Peyer's patch (tissue), 4 donors: ENCODE data around the gene TM9SF4. TPM values are rescaled to one million over a fixed set of nuclear protein-coding genes. Genes with fewer than 3 reads are reported as not detected.
"Not testable (repeated sequence)": the region's sequence is repeated elsewhere in the genome, so short reads cannot be mapped to it uniquely, and the experiment has no call there.

ENCODE experiments used
- DNase-seq, 3 donors: peaks; one replicate each; pipeline ENCODE4 v3.0.0-alpha.2; 2017 to 2019
- H3K27ac ChIP-seq, 4 donors: fragments of 200-600 bp; sonication (generic); one replicate each; pipeline ENCODE4 v1.5.1; 2016 to 2019
- H3K27me3 ChIP-seq, 2 donors: fragments of 200-600 bp; sonication (generic); one replicate each; pipeline ENCODE4 v1.5.1; 2019
- H3K36me3 ChIP-seq, 3 donors: fragments of 200-600 bp; sonication (generic); one replicate each; pipeline ENCODE4 v1.5.1; 2016 to 2019
- H3K4me1 ChIP-seq, 4 donors: fragments of 200-600 bp; sonication (generic); one replicate each; pipeline ENCODE4 v1.5.1; 2016 to 2019
- H3K4me3 ChIP-seq, 4 donors: fragments of 200-600 bp; sonication (generic); 1 replicate in 3 of 4; 2 replicates in 1 of 4; pipeline ENCODE4 v1.5.1; 2016 to 2019; ENCODE audit warnings: mild to moderate bottlenecking in 1 of 4
- H3K9me3 ChIP-seq, 4 donors: fragments of 200-600 bp; sonication (generic); one replicate each; pipeline ENCODE4 v1.5.1; 2016 to 2019; ENCODE audit warnings: mild to moderate bottlenecking in 1 of 4
- POLR2A ChIP-seq, 2 donors: fragments of 450-650 bp; IDR thresholded peaks; one replicate each; pipeline ENCODE4 v1.5.1; 2017; ENCODE audit warnings: antibody characterized with exemption in 2 of 2, mild to moderate bottlenecking in 2 of 2, moderate library complexity in 2 of 2
- total RNA-seq, 4 donors: library from RNA; depleted of rRNA; stranded (reverse); fragments of >200 nt; gene quantifications; one replicate each; pipeline ENCODE4 v1.1.0, GENCODE V29; 2016
- TF ChIP-seq, protein P1 (sequence below), 6 experiments: fragments of 450-650 bp in 4 of 6; fragments of 200-600 bp in 2 of 6; sonication (generic) in 1 of 6; IDR thresholded peaks; one replicate each; pipeline ENCODE4 v1.5.1; 2017 to 2019; ENCODE audit warnings: antibody characterized with exemption in 6 of 6, mild to moderate bottlenecking in 3 of 6, moderate library complexity in 1 of 6

Gene TM9SF4
- total RNA-seq, 4 donors from 2014 or later, result 28.9 to 59.5 (median 45.5) TPM

DNA sequence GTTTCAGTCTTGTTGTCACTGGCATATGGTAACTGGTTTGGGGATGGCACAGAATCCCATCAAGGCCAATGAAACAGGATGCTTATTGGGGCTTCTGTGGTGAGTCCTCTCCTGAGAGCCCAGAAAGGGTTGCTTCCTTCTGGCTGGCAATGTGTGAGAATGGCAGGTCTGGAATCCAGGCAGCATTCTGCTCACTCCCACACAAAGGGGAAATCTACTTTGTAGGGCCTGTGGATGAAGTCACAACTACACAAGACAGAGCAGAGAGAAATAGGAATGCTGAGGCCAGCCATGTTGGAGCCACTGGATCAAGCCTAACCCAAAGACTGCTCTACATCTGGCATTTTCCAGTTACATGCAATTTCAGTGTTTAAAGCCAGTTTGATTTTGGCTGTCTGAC, 82.4 kb downstream of the TM9SF4 start:
- Histone ChIP-seq H3K9me3 (no peaks in the 10 kb centered on the region), H3K4me3 (no peak overlapping the region), H3K4me1 (peaks cover 0 to 38% (median 6%) of the 10 kb centered on the region in 4 donors), H3K36me3 (peaks cover 0 to 28% (median 0%) of the 10 kb centered on the region in 3 donors), H3K27me3 (no peaks in the 10 kb centered on the region), H3K27ac (peak overlapping the region in 1 of 4 donors; percentile 76)
- TF ChIP-seq, protein P1, sequence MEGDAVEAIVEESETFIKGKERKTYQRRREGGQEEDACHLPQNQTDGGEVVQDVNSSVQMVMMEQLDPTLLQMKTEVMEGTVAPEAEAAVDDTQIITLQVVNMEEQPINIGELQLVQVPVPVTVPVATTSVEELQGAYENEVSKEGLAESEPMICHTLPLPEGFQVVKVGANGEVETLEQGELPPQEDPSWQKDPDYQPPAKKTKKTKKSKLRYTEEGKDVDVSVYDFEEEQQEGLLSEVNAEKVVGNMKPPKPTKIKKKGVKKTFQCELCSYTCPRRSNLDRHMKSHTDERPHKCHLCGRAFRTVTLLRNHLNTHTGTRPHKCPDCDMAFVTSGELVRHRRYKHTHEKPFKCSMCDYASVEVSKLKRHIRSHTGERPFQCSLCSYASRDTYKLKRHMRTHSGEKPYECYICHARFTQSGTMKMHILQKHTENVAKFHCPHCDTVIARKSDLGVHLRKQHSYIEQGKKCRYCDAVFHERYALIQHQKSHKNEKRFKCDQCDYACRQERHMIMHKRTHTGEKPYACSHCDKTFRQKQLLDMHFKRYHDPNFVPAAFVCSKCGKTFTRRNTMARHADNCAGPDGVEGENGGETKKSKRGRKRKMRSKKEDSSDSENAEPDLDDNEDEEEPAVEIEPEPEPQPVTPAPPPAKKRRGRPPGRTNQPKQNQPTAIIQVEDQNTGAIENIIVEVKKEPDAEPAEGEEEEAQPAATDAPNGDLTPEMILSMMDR (IDR thresholded peaks at IDR 0.05), result no peak
- no peak for TF ChIP-seq POLR2A (IDR thresholded peaks at IDR 0.05)
- DNase-seq, result peak in 1 of 3 donors; percentile 25

DNA sequence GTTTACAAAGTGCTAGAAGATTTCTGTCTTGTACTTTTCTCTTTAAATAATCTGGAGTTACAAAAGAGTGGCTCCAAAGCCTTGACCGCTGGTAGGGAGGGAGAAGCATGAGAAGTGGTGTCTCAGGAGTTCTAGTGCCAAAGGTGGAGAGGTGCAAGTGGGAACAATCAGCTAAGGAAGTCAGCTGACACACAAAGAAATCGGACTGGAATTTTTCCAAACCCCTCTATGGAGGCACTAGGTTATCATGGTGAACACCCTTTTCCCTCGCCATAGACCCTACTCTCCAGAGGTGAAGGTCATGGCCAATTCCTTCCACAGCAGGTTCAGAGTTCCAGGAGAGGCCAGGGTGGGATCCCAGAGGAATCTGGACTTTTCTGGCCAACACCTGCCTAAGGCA, 83.2 kb downstream of the TM9SF4 start:
- Histone ChIP-seq H3K4me3 (no peak overlapping the region), H3K36me3 (peaks cover 0 to 36% (median 0%) of the 10 kb centered on the region in 3 donors), H3K27me3 (no peaks in the 10 kb centered on the region), H3K4me1 (peaks cover 0 to 38% (median 6%) of the 10 kb centered on the region in 4 donors), H3K9me3 (no peaks in the 10 kb centered on the region), H3K27ac (peak overlapping the region in 1 of 4 donors; percentile 17)
- TF ChIP-seq, protein P1 (IDR thresholded peaks at IDR 0.05), result no peak
- TF ChIP-seq POLR2A (IDR thresholded peaks at IDR 0.05), result no peak
- peak in 1 of 3 donors; percentile 27 for DNase-seq

DNA sequence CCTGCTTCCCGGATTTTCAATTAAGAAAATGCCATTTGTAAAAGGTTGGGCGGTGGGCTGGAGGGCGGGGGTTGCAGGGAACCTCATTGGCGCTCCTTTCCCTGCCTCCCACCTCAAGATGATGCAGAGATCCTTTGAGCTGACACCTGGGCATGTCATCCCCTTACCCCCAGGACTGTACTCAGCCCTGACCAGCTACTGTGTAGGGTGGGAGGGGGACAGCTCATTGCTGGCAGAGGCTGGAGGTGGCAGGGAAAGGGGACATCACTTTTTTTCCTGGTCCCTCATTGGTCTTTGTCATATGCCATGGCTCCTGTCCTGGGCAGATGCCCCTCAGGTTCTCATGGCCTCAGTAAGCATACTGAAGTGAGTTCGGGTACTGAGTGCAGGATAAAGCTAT, 83.8 kb downstream of the TM9SF4 start:
- Histone ChIP-seq H3K4me1 (peaks cover 0 to 35% (median 6%) of the 10 kb centered on the region in 4 donors), H3K36me3 (peaks cover 0 to 41% (median 0%) of the 10 kb centered on the region in 3 donors)
- H3K27me3 ChIP-seq, H3K27ac ChIP-seq, H3K4me3 ChIP-seq, H3K9me3 ChIP-seq: not testable (repeated sequence)
- peak in 1 of 3 donors; percentile 29 for DNase-seq

DNA sequence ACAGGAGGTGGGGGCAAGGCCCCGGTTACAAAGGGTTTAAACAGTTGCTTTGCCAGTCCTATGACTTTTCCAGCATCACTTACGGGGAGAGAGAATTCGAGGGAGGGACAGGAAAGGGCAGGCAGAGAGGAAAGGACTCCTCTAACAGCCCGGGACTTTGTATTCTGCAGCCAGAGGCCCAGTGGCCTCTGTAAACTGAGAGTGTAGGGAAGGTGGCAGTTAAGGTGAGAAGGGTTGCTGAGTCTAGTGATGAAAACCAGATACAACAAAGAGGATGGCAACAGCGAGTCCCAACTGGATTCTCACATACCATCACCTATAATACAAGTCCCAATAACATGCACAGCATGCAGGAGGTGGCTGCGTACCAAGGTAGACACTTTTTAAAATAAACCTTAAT, 84.5 kb downstream of the TM9SF4 start:
- peaks cover 0 to 29% (median 6%) of the 10 kb centered on the region in 4 donors for H3K4me1 ChIP-seq
- H3K27ac ChIP-seq, result peak overlapping the region in 1 of 4 donors; percentile 7
- TF ChIP-seq, protein P1 (IDR thresholded peaks at IDR 0.05), result no peak
- TF ChIP-seq POLR2A (IDR thresholded peaks at IDR 0.05), result no peak
- H3K4me3 ChIP-seq, result no peak overlapping the region
- peaks cover 0 to 47% (median 0%) of the 10 kb centered on the region in 3 donors for H3K36me3 ChIP-seq
- no peaks in the 10 kb centered on the region for H3K9me3 ChIP-seq
- DNase-seq, result peak in 1 of 3 donors; percentile 33
- no peaks in the 10 kb centered on the region for H3K27me3 ChIP-seq

DNA sequence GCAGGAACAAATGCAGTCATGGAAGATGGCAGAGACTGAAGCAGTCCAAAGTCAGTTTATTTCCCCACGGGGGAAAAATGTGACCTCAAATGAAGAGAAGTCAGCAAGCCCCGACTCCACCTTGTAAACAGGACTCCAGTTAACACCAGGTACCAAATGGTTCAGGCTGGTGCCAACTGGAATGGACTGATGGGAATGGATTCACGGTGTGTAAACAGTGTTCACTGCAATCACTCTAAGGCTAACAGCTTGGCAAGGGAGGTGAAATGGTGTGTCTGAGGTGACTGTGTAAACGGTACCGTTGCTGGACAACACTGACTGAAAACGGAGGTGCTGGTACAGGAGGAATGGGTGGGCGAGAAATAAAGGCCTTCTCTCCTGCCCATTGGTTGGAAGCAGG, 86.1 kb downstream of the TM9SF4 start:
- Histone ChIP-seq H3K4me1 (peaks cover 0 to 13% (median 0%) of the 10 kb centered on the region in 4 donors), H3K4me3 (no peak overlapping the region), H3K9me3 (no peaks in the 10 kb centered on the region), H3K27ac (peak overlapping the region in 1 of 4 donors; percentile 11), H3K36me3 (peaks cover 0 to 63% (median 0%) of the 10 kb centered on the region in 3 donors), H3K27me3 (no peaks in the 10 kb centered on the region)
- DNase-seq, result peak in 1 of 3 donors; percentile 40
- no peak for TF ChIP-seq POLR2A (IDR thresholded peaks at IDR 0.05)
- TF ChIP-seq, protein P1 (IDR thresholded peaks at IDR 0.05), result no peak

DNA sequence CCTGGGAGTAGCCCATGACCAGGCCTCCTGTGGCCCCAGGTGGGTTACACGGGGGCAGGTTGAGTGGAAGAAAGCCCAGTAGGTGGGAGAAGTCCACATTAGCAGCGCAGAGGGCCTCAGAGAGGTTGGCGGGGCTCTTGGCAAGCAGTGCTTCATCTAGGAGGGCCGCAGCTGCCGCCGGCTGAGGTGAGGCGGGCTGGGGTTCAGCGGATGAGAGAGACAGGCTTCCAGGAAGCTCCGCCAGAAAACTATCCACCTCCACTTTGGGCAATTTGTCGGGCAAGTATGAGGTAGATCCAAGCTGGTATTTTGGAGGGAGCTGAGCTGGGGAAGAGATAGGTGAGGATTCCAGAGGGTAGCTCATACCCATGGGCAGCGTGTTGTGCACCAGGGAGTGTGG, 87.1 kb downstream of the TM9SF4 start:
- Histone ChIP-seq H3K4me1 (peaks cover 0 to 11% (median 0%) of the 10 kb centered on the region in 4 donors), H3K36me3 (peaks cover 0 to 73% (median 0%) of the 10 kb centered on the region in 3 donors)
- H3K27ac ChIP-seq, DNase-seq, H3K27me3 ChIP-seq, H3K4me3 ChIP-seq, H3K9me3 ChIP-seq: not testable (repeated sequence)

DNA sequence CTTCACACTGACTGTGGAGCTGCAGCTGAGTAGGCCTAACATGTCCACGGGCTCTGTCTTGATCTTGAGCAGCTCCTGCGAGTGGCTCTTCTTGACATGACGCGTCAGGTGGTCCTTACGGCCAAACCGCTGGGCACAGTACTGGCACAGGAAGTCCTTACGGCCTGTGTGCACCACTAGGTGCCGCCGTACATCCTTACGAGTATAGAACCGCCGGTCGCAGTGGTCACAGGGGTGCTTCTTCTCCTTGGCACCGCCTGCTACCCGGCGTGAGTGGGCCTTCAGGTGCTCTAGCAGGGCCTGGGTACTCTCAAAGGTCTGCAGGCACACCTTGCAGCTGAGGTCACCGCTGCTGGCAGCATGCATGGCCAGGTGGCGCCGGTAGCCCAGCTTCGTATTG, 87.6 kb downstream of the TM9SF4 start:
- not testable (repeated sequence) for H3K9me3 ChIP-seq, H3K27ac ChIP-seq, DNase-seq, H3K27me3 ChIP-seq, H3K4me3 ChIP-seq
- peaks cover 0 to 79% (median 0%) of the 10 kb centered on the region in 3 donors for H3K36me3 ChIP-seq
- H3K4me1 ChIP-seq, result peaks cover 0 to 11% (median 0%) of the 10 kb centered on the region in 4 donors
